HUDEP-2 (cell line): ENCODE results near the gene HK2.

Source experiments
- DNase-seq, 76 experiments: peaks; one replicate each; lab custom pipeline; 2025; ENCODE audit not compliant: unreplicated experiment in 76 of 76; lab: John Stamatoyannopoulos, UW

The HK2 gene

DNA sequence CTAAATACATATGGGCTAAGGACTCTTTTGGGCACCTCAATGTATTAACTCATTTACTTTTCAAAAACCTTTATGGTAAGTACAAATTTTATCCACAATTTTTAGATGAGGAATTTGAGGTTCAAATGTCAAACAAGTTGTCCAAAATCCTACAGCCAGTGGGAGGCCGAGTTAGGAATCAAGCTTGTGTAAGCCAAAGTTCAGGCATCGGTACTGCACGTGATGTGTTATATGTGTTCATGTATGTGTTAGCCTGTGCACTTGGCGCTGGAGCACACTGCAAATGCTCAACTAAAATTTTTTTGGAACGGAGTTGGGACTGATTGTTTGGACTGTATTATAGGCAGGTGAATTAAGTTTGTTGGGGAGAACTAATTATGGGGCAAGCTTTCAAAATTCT lies 22.7 kb downstream of the HK2 start:
- no peak for DNase-seq

DNA sequence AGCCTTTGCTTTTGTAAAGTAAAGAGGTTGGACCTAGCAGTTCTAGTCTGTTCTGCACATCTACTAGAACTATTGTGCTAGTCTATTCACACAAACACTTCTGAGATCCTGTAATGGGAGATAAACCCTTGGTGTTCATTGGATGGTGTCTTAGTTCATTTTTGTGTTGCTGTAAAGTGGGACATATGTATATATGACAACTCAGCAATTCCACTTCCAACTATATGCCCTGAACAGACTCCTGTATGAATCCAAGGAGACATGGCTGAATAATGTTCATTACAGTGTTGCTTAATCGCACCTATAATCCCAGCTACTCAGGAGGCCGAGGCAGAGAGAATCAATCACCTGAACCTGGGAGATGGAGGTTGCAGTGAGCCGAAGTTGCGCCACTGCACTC lies 23.3 kb downstream of the HK2 start:
- DNase-seq: no peak

- DNase-seq: no peak
These were observed 23.8 kb downstream of the HK2 start for GRCh38 chr2:74857725-74858124.

DNA sequence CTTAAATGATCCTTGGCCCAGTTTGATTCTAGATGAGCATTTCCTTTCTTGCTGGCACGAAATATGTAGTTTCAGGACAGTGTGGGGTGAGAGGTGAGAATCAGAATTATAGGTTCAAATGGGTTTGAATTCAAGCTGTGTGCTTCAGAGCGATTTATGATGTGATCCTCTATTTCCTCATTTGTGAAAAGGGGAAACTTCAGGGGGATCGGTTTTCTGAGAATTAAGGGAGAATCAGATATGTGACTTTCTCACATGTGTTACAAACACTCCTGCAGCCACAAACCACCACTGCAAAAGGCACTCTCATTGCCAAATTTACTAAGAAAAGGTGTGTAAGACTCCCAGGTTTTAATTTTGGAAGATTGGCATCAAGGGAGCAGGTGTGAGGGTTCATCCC lies 24.4 kb downstream of the HK2 start:
- no peak for DNase-seq

GRCh38 chr2:74860079-74860478 lies 26.2 kb downstream of the HK2 start:
- DNase-seq: no peak

DNA sequence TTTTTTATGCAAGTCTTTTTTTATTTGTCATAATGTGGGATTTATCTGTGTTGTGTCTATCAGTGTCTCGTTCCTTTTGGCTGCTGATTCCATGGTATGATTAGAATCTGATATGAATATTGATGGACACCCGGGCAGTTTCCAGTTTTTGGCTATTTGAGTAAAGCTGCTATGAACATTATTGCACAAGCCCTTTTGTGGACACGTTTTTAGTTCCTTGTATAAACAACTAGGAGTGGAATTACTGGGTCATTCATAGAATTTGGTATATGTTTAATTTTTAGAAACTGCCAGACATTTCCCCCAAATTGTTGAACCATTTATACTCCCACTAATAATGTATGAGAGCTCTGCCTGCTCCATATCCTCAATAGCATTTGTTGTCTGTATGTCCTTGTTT lies 26.6 kb downstream of the HK2 start:
- no peak for DNase-seq

GRCh38 chr2:74861531-74861930 lies 27.6 kb downstream of the HK2 start:
- DNase-seq: no peak

- DNase-seq: peak in 75 of 76 experiments; percentile 9 to 91 (median 67)
These were observed 28.4 kb downstream of the HK2 start for GRCh38 chr2:74862020-74862964.

DNA sequence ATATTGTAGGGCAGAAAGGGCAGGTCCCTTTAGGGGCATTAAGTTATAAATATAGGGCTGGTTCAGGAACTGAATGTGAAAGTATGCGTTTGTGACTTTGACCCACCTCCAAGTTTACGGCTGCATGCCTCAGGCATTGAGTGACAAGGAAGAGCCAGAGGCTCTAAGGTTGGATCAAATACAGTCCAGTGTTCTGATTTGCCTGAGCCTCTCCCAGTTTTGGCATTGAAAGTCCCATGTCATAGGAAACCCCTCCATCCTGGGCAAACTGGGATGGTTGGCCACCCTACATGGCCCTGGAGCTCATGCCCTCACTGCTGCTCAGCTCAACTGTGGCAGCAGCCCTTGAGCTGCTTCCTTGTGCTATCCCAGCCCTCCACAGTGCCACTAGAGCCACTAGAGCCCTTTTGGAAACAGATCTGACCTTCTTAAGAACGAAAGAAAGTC lies 29.9 kb downstream of the HK2 start:
- no peak for DNase-seq

DNA sequence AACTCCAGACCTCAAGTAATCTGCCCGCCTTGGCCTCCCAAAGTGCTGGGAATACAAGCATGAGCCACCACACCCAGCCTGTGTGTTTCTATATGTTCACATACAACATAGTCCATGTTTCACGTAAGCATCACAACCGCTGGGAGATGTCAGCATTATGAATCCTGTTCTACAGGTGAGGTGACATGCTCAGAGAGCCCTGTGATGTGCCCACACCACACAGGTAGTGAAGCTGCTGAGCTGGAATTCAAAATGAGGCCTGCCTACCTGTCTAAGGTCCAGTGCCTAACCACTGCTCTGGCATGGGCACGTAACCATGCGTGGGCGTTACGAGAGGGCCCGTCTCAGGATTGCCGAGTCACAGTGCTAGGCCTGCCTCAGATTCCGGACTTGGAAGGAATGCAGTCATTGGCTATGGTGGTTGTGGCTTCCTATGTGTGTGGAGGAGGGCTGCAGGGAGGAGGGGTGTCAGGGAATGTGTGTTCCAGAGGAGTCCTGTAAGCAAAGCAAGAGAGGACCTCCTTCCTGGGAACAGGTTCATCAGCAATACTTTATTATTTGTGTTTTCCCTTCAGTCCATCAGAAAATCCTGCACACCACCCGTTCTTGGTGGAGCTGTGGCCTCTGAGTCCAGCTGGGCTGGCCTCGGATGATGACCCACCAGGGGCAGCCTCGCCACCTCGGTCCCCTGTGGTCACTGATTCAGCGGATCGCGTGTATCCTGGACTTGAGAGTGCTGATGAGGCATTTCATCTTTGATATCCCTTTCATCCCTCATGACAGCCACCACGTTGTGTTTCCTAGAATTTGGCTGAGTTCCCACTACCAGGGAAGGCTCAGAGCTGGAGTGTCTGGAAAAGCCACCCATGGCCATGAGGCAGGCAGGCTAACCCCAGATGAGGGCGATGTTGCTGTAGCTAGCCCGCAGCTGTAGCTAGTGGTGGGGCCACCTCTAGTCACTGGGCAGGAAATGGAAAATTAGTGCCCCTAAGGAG lies 31.1 kb downstream of the HK2 start:
- DNase-seq: peak in 7 of 76 experiments; percentile 10 to 27 (median 18)

DNA sequence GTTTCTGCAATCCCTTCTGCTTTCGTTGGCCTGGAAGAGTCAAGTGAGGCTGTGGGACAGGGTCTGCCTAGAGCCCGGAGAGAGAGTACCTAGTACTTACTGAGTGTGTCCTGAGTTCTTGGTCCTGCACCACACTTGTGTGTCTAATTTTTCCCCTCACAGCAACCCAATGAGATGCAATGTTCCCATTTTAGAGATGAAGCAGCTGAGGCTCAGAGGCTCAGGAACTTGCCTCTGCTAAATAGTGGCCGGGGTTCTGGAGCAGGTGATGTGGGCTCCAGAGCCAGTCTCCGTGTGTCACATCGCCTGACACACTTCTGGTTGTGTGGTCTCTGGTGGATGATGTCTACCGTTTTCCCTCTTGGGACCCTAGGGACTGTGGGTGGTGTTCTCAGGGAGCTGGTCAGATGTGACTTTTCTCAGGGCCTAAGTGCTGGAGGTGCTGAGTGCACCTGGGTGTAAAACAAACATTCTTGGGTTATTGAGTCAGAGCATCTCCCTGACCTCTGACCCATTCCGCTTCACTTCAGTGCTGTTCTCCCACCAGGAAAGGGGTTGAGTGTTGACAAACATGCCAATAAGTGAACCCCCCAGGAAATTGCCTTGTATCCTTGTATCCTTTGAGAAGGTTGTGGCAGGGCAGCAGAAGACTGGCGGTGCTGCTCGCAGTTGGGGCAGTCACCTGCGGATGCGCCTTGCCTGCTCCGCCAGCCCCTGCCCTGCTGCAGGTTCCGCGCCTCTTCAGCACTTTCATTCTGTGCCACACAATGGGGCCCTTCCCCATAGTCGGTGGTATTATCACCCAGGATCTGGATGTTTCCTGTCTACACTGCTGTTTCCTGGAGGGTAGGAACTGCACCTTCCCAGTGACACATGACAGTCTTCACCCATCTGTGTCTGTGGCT lies 32.1 kb downstream of the HK2 start:
- DNase-seq: no peak

- DNase-seq: no peak
These were observed 34.1 kb downstream of the HK2 start for GRCh38 chr2:74867841-74868658.

- no peak for DNase-seq
These were observed 35.6 kb downstream of the HK2 start for GRCh38 chr2:74869517-74869916.

DNA sequence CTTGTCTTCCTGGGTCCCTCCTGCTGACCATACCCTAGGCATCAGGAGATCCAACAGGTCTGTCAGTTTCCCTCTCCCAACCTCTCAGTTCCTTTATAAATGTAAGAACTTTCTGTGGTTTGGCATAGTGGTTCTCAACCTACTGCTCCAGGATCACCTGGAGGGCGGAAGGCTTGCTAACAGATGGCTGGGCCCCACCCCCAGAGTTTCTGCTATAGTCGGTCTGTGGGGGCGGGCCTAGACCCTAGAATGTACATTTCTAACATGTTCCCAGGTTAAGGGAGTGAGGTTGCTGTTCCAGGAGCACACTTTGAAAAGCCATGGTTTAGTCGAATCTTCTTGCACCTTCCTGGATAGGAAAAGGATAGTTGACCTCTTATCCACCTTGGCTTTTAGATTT lies 37.0 kb downstream of the HK2 start:
- DNase-seq: no peak

- no peak for DNase-seq
These were observed 37.5 kb downstream of the HK2 start for GRCh38 chr2:74871414-74871813.

GRCh38 chr2:74872389-74872836 lies 38.5 kb downstream of the HK2 start:
- DNase-seq: no peak

- no peak for DNase-seq
These were observed 39.2 kb downstream of the HK2 start for GRCh38 chr2:74873012-74873665.

DNA sequence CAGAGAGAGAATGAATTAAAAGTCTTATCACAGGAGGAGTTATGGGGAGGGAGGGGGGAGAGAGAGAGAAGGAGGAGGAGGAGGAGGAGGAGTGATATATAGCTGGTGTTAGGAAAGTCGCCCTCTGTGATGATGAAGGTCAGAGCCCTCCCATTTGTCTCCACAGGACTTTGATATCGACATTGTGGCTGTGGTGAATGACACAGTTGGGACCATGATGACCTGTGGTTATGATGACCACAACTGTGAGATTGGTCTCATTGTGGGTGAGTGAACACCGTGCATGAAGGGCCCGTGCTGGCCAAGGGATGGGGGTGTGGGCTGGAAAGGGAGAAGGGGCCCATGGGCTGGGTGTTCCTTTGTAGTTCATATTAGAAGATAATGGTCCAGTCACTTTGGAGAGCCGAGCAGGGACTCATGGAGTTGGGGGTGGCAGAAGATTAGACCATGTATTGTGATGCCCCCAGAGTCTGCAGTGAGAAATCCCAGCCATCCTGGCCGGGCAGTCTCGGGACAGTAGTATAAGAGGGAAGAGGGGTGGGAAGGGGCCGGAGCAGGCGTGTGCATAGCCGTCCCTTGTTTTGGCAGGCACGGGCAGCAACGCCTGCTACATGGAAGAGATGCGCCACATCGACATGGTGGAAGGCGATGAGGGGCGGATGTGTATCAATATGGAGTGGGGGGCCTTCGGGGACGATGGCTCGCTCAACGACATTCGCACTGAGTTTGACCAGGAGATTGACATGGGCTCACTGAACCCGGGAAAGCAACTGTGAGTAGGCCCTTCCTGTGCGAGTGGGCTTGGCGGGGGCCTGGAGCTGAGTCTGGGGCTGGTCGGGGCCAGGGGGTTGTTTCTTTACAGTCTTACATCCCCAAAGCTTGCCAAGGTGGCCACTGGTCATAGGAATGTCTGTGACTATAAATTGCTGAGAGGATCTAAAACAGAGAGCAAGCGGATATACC lies 40.0 kb downstream of the HK2 start:
- DNase-seq: no peak
